Measurements from ENCODE around the gene SLC39A11.
"Not testable (repeated sequence)": the region's sequence is repeated elsewhere in the genome, so short reads cannot be mapped to it uniquely, and the experiment has no call there.

Gene SLC39A11

DNA sequence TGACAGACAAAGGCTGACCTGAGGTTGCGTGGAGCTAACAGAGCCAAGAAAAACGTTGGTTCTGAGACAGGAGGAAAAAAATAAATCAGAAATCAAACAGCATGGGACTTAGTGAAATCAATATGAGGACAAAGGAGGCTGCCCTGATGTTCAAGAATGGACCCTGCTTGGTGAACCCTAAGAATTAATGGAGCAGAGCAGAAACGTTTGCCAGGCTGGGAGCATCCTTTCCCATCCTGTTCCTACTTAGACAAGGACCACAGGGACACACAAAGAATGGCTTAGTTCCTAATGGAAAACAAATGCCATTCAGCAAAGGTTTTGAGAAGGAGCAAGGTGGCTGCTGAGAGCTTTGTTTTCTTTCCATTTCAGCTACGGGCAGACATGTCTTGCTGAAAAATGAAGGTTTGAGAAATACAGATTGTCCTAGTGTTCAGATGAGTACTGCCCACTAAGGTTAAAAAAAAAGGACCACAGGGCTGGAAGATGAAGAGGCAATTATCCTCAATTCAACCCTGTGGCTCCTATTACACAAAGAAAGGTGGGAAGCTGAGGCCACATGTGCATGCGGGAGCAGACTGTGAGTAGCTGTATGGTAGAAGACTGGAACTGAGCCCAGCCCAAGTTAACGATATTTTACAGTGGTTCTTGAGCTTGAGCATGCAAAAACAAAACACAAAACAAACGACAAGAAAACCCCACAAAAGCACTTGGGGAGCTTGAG, 230.1 kb downstream of the SLC39A11 start:
- DNase-seq, result no peak

DNA sequence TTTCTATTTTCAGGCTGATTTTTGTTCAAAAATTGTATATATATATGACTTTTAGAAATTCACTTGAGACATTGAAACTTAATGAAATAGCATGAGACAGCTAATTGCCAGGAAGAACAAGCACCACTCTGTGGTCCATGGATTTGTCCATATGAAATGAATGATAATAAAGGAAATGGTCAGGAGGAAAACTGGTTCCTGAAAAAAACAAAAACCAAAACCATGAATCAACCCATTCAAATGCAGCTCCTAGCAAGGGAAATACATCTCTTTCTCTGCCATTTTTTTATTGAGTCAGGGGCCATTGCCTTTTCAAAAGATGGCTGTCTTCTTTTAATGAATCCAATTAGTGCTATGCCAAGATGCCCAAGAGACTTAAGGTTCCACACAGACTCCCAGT, 230.7 kb downstream of the SLC39A11 start:
- no peak for DNase-seq

DNA sequence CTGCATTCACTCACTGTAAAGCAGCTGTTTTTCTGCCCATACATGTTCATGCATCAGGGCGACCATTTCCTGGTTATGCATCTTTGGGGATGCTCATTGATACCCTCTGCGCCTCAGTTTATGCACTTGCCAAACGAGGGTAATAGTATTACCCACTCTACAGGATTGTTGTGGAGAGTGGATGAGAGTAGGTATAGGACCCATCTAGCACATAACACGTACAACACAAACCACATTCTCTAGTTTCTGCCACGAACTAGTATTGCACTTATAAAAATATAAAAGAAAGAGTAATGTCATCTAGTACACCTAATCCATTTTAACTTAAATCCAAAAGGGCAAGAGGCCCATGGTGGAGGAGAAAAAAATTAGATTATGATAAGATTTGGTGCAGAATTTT, 231.7 kb downstream of the SLC39A11 start:
- no peak for DNase-seq

DNA sequence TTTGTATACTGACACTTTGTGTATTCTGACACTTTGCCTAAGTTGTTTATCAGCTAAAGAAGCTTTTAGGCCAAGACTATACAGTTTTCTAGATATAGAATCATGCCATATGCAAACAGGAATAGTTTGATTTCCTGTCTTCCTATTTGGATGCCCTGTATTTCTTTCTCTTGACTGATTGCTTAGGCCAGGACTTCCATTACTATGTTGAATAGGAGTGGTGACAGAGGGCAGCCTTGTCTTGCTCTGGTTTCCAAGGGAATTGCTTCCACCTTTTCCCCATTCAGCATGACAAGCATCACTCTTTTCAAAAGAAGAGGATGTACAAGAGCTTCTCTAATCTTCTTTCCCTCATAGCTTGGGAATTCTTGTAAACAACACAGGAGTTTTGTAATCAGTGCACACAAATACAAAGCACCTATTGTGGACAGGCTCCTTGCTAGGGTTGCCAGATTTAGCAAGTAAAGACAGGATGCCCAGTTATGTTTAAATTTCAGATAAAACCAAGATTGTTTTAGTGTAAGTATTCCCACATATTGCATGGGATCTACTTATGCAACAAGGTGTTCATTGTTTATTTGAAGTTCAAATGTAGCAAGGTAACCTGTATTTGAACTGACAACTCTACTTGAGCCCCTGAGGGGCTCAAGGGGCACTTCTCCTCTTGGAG, 233.5 kb downstream of the SLC39A11 start:
- DNase-seq, result no peak

DNA sequence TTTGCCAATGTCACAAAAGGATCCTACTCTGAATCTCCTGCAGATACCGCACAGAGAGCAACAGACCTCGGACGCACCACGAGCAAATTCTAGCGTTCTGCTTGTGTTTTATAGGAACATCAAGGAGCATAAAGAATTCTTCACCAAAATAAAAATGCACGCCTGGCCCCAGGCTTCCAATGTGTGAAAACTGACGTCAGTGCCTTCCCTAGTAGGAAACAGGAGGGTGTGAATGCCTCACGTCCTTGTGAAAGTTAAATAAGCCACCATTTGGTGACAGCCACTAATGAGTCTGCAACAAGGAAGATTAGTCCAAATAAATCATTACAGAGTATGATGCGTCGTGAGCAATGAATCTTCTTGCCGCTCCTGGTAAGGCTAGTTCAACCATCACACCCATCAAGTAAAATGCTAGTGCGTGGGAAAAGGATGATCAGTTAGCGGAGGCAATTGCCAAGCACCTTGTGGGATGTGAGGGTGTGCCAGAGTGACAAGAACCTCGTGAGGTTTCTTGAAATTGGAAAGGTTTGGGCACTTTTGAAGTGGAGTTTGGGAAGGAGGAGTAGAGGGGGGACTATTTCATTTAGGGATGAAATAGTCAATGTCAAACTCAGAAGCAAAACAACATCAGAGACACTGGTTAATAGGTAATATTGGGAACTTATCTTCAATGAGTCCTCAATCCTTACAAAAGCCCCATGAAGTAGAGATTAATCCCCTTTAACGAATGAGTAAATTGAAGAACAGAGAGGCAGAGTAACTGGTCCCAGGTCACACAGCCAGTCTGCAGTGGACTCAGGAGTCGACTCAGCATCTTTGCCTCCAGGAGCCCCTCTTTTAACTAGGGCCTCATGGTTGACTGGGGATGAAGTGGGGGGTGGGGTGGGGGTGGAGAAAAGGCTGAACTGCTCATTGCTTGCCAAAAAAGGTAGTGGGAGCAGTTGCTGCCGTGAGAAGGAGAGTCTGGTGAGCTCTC, 238.8 kb downstream of the SLC39A11 start:
- DNase-seq, result no peak

DNA sequence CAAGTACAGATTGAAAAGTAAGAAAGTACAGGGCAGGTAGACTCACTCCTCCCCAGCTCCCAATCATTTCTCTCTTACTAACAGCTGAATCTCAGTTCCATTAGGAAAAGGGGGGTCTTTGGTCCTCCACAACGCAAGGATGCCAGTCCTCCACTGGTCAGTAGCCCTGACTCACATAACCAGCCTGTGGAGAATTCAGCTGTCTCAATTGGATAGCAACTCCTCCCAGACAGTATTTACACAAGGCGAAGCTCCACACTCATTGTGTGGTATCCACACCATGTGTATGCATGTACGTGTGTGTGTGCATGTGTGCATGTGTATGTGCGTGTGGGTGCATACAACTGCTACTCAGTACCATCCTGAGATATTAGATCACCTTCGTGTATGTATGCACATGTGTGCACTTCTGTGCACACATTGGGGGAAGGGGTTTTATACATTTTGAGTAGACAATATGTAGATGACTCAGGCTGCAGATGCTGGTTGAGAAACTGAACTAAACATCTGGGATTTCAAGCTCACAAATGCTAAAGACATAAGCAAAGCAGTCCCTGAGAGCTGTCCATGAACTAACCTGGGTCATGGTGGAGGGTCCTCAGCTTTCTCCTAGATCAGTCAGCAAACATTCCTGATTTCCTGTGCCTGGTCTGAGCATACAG, 240.1 kb downstream of the SLC39A11 start:
- no peak for DNase-seq

DNA sequence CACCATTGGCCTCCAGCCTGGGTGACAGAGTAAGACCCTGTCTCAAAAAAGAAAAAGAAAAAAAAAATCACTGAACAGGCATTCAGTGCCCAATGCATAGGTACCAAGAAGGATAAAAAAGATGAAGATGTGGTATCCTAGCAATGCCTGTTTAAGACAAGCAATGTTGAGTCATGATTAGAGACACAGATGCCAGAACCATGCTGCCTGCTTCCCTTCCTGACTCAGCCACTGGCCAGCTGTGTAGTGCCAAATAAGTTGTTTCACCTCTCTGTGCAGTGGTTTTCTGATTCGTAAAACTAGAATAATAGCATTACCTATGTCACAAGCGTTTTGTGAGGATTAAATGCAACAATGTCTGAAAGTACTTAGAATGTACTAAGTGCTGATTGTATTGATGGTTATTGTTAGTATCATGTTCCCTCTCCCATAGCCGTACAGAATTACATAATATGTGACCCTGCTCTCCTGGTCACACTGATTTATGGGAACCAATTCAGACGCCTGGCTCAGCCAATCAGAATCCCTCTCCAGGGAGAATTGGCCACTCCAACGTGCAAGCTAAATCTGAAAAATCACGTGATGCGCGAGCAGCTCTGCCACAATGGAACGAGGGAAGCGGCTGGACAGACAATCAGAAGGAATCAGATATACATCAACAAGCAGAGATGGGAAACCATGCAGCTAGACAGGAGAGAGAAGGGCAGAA, 241.9 kb downstream of the SLC39A11 start:
- no peak for DNase-seq

DNA sequence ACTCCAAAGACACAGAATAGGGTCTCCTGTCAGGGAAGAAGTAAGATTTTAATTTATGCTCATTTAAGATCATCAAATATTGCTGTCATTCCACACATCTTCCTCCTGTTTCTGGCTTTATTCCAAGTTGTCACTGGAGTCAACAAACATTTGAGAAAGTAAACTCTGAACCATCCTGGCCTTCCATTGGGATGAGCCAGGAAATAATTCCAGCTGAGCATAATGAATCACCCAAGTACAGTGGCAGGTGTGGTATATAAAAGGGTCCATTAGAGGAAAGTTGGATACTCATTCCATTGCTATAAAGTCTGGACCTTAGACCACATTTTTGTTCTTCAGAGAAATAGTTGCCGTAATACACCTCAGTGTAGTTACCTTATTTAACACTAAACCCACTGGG, 246.1 kb downstream of the SLC39A11 start:
- DNase-seq, result no peak

DNA sequence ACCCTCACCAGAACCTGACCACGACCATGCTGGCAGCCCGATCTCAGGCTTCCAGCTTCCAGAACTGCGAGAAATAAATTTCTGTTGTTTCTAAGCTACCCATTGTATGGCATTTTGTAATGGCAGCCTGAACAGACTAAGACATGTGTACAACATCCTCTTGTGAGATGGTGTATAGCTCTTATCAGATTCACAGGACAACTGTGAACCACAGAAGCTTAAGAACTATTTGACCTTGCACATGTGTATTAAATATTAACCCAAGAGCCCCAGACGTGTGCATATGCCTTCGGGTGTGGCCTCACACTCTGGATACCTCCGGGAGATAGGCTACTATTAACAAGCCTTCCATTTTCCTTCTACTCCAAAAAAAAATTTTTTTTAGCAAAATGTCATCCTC, 248.9 kb downstream of the SLC39A11 start:
- no peak for DNase-seq

DNA sequence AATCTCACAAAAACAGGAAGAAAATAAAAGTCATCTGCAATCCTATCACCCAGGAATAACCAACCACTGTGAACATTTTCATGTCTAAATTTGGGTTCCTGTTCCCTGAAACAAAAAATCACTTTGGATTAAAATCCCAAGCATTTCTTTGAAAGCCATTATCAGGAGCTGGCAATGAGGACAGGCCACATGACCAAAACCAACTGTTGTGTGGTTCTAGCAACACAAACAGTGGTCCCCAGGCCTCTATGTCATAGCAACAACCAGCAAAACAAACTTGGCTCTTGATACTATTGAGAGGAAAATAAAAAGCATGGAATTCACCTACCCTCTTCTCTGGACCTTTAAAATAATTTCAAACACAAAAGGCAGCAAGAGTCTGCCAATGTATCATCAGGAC, 252.5 kb downstream of the SLC39A11 start:
- no peak for DNase-seq

DNA sequence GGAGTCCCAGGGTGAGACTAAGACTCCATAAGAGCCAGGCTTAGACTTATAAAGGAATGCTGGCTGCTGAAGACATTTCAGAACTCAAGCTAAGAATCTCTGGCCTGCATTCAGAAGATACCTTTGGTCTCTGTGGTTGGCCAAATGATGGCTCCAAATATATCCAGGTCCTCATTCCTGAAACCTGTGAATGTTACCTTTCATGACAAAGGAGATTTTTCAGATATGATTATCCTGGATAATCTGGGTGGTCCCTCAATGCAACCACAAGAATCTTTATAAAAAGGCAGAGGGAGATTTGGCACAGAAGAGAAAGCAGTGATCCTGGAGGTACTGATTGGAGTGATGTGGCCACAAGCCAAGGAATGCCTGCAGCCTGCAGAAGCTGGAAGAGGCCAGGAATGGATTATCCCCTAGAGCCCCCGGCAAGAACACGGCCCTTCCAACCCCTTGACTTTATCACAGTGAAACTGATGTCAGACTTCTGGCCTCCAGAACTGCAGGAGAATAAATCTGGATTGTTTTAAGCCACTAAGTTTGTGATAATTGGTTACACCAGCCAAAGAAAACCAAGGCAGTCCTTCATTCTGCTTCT, 253.3 kb downstream of the SLC39A11 start:
- no peak for DNase-seq

DNA sequence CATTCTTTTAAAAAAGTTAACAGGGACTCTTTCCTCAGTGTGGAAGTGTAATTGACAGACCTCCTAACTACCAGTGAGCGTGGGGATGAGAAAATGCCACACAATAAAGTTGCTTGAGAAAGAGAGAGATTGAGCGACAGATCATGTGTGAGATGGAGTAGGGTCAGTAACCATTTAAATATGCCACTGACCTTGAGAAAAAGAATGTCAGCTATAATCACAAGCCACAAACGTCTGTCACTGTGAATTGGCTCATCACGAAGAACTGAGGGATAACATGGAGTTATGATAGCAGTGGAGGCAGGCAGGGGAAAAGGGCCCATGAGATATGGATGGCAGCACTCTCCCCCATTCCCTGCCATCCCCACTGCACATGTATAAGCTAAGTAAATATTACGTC, 253.9 kb downstream of the SLC39A11 start:
- DNase-seq, result no peak

DNA sequence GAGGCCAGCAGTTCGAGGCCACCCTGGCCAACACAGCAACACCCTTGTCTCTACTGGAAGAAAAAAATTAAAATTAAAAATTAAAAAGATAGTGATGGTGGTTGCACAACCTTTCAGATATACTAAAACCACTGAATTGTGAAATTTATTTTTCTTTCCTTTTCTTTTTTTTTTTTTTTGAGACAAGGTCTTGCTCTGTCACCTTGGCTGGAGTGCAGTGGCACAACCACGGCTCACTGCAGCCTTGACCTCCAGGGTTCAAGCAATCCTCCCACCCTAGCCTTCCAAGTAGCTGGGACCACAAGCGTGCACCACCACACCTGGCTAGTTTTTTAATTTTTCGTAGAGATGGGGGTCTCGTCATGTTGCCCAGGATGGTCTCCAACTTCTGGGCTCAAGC, 254.4 kb downstream of the SLC39A11 start:
- DNase-seq, result no peak

DNA sequence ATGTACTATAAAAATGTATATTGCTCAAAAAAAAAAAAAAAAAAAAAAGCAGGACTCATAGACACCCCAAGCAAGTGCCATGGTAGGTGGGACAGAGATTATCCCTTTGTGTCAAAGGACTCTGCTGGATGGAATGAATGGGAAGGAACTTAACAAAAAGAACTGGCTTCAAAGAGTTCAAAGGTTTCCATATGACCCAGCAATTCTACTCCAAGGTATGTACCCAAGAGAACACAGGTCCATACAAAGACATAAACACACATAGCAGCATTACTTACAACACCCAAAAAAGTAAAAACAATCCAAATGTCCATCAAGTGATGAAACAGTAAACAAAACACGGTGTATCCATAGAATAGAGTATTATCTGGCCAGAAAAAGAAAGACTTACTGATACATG, 255.2 kb downstream of the SLC39A11 start:
- no peak for DNase-seq

DNA sequence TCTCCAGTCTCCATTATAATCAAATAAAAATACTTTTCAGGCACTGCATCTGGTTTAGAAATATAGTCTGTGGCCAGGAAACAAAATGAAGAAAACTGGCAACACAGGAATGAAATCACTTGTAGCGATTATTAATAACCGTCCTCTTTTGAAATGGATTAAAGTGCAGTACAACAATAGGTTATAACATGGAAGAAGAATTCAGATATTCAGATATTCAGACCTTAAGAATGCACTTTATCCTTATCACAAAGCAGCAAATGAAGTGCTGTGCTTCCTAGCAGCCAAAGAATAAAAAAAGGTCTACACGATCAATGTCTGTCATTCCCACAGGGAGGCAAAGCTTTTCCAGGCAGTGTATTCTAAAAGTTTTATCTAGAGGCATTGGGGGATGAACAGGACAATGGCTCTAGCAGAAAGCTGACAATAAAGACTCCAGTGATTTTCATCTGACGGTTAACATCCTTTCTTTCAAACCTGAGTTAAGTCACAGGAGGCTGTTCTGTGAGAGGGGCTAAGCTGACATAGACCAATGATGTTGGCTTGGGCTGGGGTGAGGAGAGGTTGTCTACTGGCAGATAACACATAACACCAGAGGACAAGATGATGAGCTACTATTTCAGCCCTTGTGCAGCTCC, 259.2 kb downstream of the SLC39A11 start:
- DNase-seq, result no peak

DNA sequence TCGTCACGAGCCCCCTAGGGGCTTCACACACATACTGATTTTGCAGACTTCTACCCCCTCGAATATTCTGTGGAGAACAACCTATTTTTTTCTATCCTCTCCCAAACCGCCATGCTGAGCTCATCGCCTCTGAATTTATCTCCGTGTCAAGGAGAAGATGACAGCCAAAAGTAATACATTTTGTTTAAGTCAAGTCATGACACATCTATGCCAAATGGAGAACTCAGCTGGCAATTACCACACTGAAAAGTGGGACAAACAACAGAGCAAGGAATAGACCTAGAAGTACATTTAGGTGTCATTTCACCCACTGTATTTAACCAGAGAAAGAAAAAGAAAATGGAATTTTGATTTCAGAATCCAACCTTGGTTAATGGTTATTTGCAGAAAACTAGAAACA, 260.2 kb downstream of the SLC39A11 start:
- no peak for DNase-seq

DNA sequence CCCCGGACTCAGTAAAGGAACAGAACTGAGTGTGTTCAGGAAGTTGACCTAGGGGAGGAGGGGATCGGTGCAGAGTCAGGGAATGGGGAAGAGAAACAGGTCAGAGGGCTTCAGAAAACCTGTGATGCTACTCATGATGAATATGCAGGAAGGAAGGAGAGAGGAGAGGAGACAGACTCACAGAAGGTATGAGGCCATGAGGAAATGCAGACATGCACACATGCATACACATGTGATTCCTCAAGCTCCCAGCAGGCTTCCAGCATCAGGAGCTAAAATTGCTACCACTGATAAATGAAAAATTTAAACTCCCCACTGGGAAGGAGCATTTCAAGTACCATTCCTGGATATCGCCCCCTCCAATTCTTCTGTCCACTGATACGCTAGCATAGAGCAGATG, 262.6 kb downstream of the SLC39A11 start:
- DNase-seq, result no peak

DNA sequence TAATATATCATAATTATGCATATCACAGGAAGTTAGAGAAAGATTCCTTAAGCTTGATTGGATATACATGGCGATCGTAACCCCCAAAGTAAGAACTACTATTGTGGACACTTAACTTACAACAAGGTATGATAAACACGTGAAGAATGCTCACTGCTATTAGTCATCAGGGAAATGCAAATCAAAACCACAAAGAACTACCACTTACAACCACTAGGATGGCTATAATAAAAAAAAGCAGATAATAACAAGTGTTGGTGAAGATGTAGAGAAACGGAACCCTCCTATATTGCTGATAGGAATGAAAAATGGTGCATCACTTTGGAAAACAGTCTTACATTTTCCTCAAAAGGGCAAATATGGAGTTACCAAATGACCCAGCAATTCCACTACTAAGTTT, 265.9 kb downstream of the SLC39A11 start:
- no peak for DNase-seq

DNA sequence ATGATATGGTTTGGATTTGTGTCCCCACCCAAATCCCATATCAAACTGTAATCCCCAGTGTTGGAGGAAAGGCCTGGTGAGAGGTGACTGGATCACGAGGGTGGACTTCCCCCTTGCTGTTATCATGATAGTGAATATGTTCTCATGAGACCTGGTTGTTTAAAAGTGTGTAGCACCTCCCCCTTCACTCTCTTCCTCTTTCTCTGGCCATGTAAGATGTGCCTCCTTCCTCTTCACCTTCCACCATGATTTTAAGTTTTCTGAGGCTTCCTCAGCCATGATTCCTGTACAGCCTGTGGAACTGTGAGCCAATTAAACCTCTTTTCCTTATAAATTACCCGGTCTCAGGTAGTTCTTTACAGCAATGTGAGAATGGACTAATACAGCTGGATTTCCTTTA, 266.4 kb downstream of the SLC39A11 start:
- DNase-seq, result not testable (repeated sequence)

DNA sequence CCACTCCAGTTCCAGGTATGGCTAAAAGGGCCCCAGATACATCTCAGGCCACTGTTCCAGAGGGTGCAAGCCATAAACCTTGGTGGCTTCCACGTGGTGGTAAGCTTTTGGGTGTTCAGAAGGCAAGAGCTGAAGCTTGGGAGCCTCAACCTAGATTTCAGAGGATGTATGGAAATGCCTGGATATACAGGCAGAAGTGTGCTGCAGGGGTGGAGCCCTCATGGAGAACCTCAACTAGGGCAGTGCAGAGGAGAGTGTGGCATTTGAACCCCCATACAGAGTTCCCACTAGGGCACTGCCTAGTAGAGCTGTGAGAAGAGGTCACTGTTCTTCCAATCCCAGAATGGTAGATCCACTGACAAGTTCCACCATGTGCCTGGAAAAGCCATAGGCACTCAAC, 267.3 kb downstream of the SLC39A11 start:
- no peak for DNase-seq

DNA sequence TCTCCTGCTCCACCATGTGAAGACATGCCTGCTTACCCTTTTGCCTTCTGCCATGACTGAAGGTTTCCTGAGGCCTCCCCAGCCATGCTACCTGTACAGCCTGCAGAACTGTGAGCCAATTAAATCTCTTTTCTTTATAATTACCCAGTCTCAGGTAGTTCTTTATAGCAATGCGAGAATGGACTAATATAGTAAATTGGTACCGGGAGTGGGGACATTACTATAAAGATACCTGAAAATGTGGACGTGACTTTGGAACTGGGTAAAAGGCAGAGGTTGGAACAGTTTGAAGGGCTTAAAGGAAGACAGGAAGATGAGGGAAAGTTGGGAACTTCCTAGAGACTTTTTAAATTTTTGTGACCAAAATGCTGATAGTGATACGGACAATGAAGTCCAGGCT, 268.2 kb downstream of the SLC39A11 start:
- not testable (repeated sequence) for DNase-seq
